Natural killer cell (primary cell): ENCODE data around the gene DCAF8. TPM values are rescaled to one million over a fixed set of nuclear protein-coding genes. Genes with fewer than 3 reads are reported as not detected.

Source experiments
- ATAC-seq, 3 donors: fragments of 150-1000 bp in 2 of 3; fragments of 200-7000 bp in 1 of 3; cut with Tn5 transposase; 1 replicate in 1 of 3; 2 replicates in 2 of 3; pipeline ENCODE4 v1.10.0; 2021; ENCODE audit warnings: mild to moderate bottlenecking in 2 of 3, moderate library complexity in 2 of 3
- DNase-seq, 2 donors: peaks; one replicate each; pipeline versions ENCODE4 v3.0.0 to v3.0.0-alpha.2; 2013 to 2021; ENCODE audit warnings: mixed read lengths in 1 of 2
- H3K27ac ChIP-seq: one replicate; pipeline ENCODE4 v1.5.1; 2013; ENCODE audit warnings: mild to moderate bottlenecking, low read length
- H3K27me3 ChIP-seq: one replicate; pipeline ENCODE4 v1.6.1; 2013; ENCODE audit warnings: low read length; ENCODE audit not compliant: control insufficient read depth, insufficient read depth
- H3K36me3 ChIP-seq: one replicate; pipeline ENCODE4 v1.6.1; 2013; ENCODE audit warnings: low read length; ENCODE audit not compliant: control insufficient read depth, insufficient read depth
- H3K4me1 ChIP-seq: one replicate; pipeline ENCODE4 v1.6.1; 2013; ENCODE audit warnings: low read length; ENCODE audit not compliant: control insufficient read depth, insufficient read depth
- H3K4me3 ChIP-seq: one replicate; pipeline ENCODE4 v1.5.1; 2013; ENCODE audit warnings: low read length
- H3K9me3 ChIP-seq: one replicate; pipeline ENCODE4 v1.6.1; 2013; ENCODE audit warnings: low read length; ENCODE audit not compliant: control insufficient read depth, insufficient read depth
- H3K27ac Mint-ChIP-seq, 2 donors: one replicate each; pipeline ENCODE4 v1.8.0; 2022; ENCODE audit warnings: mild to moderate bottlenecking in 2 of 2, mixed read lengths in 2 of 2, moderate library complexity in 1 of 2
- H3K27me3 Mint-ChIP-seq, 2 donors: one replicate each; pipeline ENCODE4 v1.8.0; 2022; ENCODE audit warnings: low read depth in 2 of 2, mixed read lengths in 2 of 2
- H3K36me3 Mint-ChIP-seq: one replicate; pipeline ENCODE4 v1.8.0; 2022; ENCODE audit warnings: mixed read lengths
- H3K4me1 Mint-ChIP-seq, 2 donors: one replicate each; pipeline ENCODE4 v1.8.0; 2022; ENCODE audit warnings: mixed read lengths in 2 of 2
- H3K4me3 Mint-ChIP-seq: one replicate; pipeline ENCODE4 v1.8.0; 2022; ENCODE audit warnings: mild to moderate bottlenecking, moderate library complexity, mixed read lengths
- H3K9me3 Mint-ChIP-seq, 2 donors: one replicate each; pipeline ENCODE4 v1.8.0; 2022; ENCODE audit warnings: mixed read lengths in 2 of 2
- WGBS: methylation state at CpG from one replicate; pipeline ENCODE4 v1.1.7; 2013; ENCODE audit warnings: missing lambda C conversion rate; ENCODE audit not compliant: insufficient coverage; 5-methylcytosine and 5-hydroxymethylcytosine counted together
- intact Hi-C: fragments of 100-400 bp; cut with micrococcal nuclease; formaldehyde crosslinking; loops from one replicate; pipeline ENCODE4 v1.14.2; 2022
- total RNA-seq, 4 donors: library from RNA; stranded (reverse); fragments of 120-200 nt in 1 of 4; gene quantifications; one replicate each; pipeline versions ENCODE4 v1.2.3 to v1.2.4, GENCODE V29; 2013 to 2022
- TF ChIP-seq, protein P1 (sequence below): fragments of 200-600 bp; IDR thresholded peaks from one replicate; pipeline ENCODE4 v1.8.0; 2022; ENCODE audit warnings: antibody characterized with exemption

Gene DCAF8
- total RNA-seq, 3 donors from 2014 or later (not counting 1 experiment from before 2014, with no cell fraction given) = 189 to 201 (median 189) TPM

DNA sequence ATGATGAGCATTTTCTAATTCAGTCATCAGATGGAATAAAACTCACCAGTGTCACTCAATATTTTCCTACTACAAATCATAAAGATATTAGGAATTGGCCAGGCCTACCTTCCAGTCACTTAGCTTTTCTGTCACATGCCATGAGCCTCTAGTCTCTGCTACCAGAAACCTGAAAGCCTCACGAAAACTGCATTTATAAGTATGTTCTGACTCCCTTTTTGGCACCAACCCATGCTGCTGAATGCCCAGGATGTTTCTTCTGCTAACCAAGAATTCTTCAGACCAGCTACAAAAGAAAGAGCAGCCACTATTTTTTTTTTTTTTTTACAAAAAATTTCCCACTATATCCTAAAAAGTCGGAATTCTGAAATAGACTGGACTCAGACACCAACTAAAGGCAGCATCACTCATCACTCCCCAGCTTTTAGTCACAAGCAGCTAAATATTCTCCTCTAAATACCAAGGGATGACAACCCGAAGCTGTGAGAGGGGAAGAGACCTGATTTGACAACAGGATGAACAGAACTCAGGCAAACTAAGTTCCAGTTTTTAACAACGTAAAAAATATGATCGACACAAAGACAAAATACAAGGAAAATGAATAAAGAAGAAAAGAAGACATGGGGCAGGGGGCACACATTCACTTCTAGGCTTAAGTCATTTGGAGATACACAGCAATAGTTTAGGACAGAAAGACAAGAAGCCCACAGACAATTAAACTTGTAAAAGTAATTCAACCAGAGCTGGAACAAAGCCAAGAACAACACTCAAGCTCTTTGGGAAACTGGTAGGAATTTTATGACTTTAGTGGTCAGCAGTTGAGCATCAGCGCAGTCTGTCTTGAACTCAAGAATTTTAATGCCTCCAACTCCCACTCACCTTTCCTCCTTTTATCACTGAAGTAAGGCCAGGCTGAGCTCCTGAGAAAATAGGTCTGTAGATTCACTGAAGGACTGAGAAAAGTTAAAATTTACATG is 1.7 kb downstream of the DCAF8 start:
- peak in 1 of 2 donors; percentile 44 for DNase-seq

DNA sequence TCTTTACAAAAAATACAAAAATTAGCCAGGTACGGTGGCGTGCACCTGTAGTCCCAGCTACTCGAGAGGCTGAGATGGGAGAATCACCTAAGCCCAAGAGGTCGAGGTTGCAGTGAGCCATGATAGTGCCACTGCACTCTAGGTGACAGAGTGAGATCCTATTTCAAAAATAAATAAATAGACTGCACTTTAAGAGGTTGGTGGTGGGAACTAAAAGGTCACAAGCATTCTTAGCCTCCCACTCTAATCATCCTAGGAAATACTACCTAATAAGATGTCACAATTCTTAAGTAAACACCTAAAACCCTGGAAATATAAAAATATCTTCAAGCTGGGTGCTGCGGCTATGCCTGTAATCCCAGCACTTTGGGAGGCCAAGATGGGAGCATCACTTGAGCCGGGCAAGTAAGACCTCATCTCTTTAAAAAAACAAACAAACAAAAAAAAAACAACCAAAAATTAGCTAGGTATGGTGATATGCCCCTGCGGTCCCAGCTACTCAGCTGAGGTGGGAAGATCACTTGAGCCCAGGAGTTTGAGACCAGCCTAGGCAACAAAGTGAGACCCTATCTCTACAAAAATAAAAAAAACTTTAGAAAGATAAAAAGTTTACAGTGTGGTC is 4.1 kb downstream of the DCAF8 start:
- TF ChIP-seq, protein P1, sequence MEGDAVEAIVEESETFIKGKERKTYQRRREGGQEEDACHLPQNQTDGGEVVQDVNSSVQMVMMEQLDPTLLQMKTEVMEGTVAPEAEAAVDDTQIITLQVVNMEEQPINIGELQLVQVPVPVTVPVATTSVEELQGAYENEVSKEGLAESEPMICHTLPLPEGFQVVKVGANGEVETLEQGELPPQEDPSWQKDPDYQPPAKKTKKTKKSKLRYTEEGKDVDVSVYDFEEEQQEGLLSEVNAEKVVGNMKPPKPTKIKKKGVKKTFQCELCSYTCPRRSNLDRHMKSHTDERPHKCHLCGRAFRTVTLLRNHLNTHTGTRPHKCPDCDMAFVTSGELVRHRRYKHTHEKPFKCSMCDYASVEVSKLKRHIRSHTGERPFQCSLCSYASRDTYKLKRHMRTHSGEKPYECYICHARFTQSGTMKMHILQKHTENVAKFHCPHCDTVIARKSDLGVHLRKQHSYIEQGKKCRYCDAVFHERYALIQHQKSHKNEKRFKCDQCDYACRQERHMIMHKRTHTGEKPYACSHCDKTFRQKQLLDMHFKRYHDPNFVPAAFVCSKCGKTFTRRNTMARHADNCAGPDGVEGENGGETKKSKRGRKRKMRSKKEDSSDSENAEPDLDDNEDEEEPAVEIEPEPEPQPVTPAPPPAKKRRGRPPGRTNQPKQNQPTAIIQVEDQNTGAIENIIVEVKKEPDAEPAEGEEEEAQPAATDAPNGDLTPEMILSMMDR = no peak
- peak overlapping the region; percentile 99 to 100 for H3K27ac Mint-ChIP-seq
- no peaks in the 10 kb centered on the region for H3K27me3 Mint-ChIP-seq
- no peaks in the 10 kb centered on the region for H3K9me3 Mint-ChIP-seq
- H3K36me3 Mint-ChIP-seq = no peaks in the 10 kb centered on the region
- Histone ChIP-seq H3K27ac (no peak overlapping the region), H3K36me3 (peaks cover 7% of the 10 kb centered on the region), H3K27me3 (no peaks in the 10 kb centered on the region), H3K4me1 (peaks cover 12% of the 10 kb centered on the region), H3K4me3 (no peak overlapping the region), H3K9me3 (no peaks in the 10 kb centered on the region)
- DNase-seq (no peak), ATAC-seq (no peak)
- intact Hi-C loops = no loop called here
- 98% methylated on average over 7 of the region's 7 CpGs for WGBS
- peaks cover 18 to 35% of the 10 kb centered on the region in 2 donors for H3K4me1 Mint-ChIP-seq
- H3K4me3 Mint-ChIP-seq = no peak overlapping the region

More for the DNA sequence above, 1.7 kb downstream of the DCAF8 start:
- Histone ChIP-seq H3K27me3 (no peaks in the 10 kb centered on the region), H3K9me3 (no peaks in the 10 kb centered on the region), H3K4me3 (no peak overlapping the region), H3K36me3 (peaks cover 4% of the 10 kb centered on the region), H3K27ac (peak overlapping the region; percentile 95), H3K4me1 (peaks cover 14% of the 10 kb centered on the region)
- TF ChIP-seq, protein P1 = no peak
- H3K36me3 Mint-ChIP-seq = no peaks in the 10 kb centered on the region
- peaks cover 18 to 35% of the 10 kb centered on the region in 2 donors for H3K4me1 Mint-ChIP-seq
- 67% methylated on average over 5 of the region's 6 CpGs for WGBS
- peak overlapping the region; percentile 100 for H3K4me3 Mint-ChIP-seq
- H3K9me3 Mint-ChIP-seq = no peaks in the 10 kb centered on the region
- intact Hi-C loops = loop anchor here (5.0 kb wide), 1 partner anchor 338 kb away; no protein-coding TSS in a partner anchor
- no peaks in the 10 kb centered on the region for H3K27me3 Mint-ChIP-seq
- ATAC-seq = no peak
- peak overlapping the region; percentile 99 to 100 for H3K27ac Mint-ChIP-seq

DNA sequence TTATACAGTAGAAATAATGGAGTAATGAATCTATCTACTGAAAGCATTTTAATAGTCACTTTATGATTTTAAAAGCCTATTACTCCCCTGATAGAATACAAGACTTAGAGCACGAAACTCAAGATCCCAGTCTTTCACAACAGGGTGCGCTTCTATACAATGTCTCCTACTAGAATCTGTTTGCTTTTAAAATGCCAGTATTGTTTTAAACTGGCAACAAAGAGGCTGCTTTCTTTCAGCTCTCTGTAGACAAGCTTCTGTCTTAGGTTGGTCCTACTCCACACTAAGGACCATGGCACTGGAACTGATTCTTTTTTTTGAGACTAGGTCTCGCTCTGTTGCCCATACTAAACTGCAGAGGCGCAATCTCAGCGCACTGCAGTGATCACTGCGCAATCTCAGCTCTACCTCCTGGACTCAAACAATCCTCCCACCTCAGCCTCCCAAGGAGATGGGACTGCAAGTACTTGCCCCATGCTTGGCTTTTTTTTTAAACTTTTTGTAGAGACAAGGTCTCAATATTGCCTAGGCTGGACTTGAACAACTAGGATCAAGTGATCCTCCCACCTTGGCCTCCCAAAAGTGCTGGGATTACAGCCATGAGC is 4.8 kb downstream of the DCAF8 start:
- H3K4me1 ChIP-seq = peaks cover 6% of the 10 kb centered on the region
- H3K4me3 ChIP-seq = no peak overlapping the region
- intact Hi-C loops = no loop called here
- no peaks in the 10 kb centered on the region for H3K9me3 Mint-ChIP-seq
- DNase-seq = no peak
- H3K27me3 Mint-ChIP-seq = no peaks in the 10 kb centered on the region
- no peak overlapping the region for H3K27ac Mint-ChIP-seq
- no peaks in the 10 kb centered on the region for H3K9me3 ChIP-seq
- H3K4me3 Mint-ChIP-seq = no peak overlapping the region
- ATAC-seq = no peak
- no peaks in the 10 kb centered on the region for H3K36me3 Mint-ChIP-seq
- no peak overlapping the region for H3K27ac ChIP-seq
- TF ChIP-seq, protein P1 = no peak
- WGBS = 97% methylated on average over 6 of the region's 6 CpGs
- peaks cover 7% of the 10 kb centered on the region for H3K36me3 ChIP-seq
- peaks cover 20 to 34% of the 10 kb centered on the region in 2 donors for H3K4me1 Mint-ChIP-seq
- no peaks in the 10 kb centered on the region for H3K27me3 ChIP-seq
